ENCODE data around the gene CNIH3. TPM values are rescaled to one million over a fixed set of nuclear protein-coding genes. Genes with fewer than 3 reads are reported as not detected.

Gene CNIH3
- total RNA-seq, 1 experiment from 2014 or later: 4.2 TPM

DNA sequence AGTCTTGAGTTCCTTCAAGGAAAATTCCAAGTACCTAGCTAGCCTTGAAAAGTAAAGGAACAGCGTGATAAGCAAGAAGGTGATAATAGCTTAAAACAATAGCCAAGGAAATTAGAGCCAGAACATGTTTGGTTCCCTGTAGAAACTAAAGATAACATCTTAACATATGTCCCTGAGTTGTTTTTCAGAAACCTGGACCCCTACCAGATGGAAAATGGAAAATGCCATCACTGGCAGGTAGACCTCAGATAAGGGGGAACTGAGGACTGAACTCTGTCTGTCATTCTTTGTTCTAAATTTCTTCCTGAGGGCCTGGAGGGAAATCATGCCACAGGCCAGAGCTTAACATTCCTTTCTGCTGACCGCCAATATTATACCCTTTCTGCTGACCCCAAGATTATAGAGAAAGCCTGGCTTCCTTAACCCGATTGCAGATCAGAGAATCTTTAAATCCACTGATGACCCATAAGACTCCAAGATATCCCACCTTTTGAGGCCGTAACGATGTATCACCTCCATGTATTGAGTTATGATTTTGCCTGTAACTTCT lies 23.4 kb downstream of the CNIH3 start:
- no peak overlapping the region for H2BK12ac ChIP-seq (ENCODE audit: insufficient read length, low read depth, low read length)
- H3K36me3 Mint-ChIP-seq (ENCODE audit: insufficient read depth in 1 of 3, low read depth in 3 of 3): no peaks in the 10 kb centered on the region
- no peak overlapping the region for H3K18ac ChIP-seq (ENCODE audit: insufficient read length, low read depth, low read length)
- H3K4me3 Mint-ChIP-seq: no peak overlapping the region
- H3K9me3 ChIP-seq (ENCODE audit: control insufficient read depth, low read depth, low read length): no peaks in the 10 kb centered on the region
- H3K4me1 Mint-ChIP-seq: peaks cover 26 to 31% of the 10 kb centered on the region in 2 experiments
- no peak overlapping the region for H2BK20ac ChIP-seq (ENCODE audit: low read depth, low read length, poor library complexity, severe bottlenecking)
- H3K27me3 Mint-ChIP-seq (ENCODE audit: low read depth): peaks cover 5% of the 10 kb centered on the region; the same call in 1 of the 2 replicates
- no peak overlapping the region for H2AFZ ChIP-seq (ENCODE audit: low read length)
- H2BK5ac ChIP-seq (ENCODE audit: insufficient read length, low read length): no peak overlapping the region
- H2AK5ac ChIP-seq (ENCODE audit: insufficient read length, low read length): no peak overlapping the region
- no CpG with 5 or more reads among the region's 5 CpGs for WGBS (ENCODE audit: extremely low coverage, insufficient read length, low lambda C conversion rate)
- H3K4ac ChIP-seq (ENCODE audit: low read depth, low read length): no peak overlapping the region
- no peaks in the 10 kb centered on the region for H3K9me3 Mint-ChIP-seq
- H2BK15ac ChIP-seq (ENCODE audit: low read depth, low read length): no peak overlapping the region
- TF ChIP-seq CTCF (conservative IDR thresholded peaks at IDR 0.05): no peak
- no peaks in the 10 kb centered on the region for H4K20me1 ChIP-seq (ENCODE audit: control insufficient read depth, insufficient read depth, insufficient read length)
- H3T11ph ChIP-seq (ENCODE audit: low read length): no peak overlapping the region
- no peaks in the 10 kb centered on the region for H3K27me3 ChIP-seq (ENCODE audit: insufficient read depth, low read length)
- H3K79me1 ChIP-seq (ENCODE audit: insufficient read depth, low read depth, low read length, poor library complexity, severe bottlenecking): no peaks in the 10 kb centered on the region
- H3K4me1 ChIP-seq (ENCODE audit: insufficient read depth, low read length): no peaks in the 10 kb centered on the region
- no peak overlapping the region for H4K8ac ChIP-seq (replicated peaks; ENCODE audit: insufficient read length, low read depth, low read length)
- H3K27ac ChIP-seq (ENCODE audit: insufficient read length, low read depth, low read length): no peak overlapping the region
- no peak overlapping the region for H4K5ac ChIP-seq (ENCODE audit: insufficient read length, low read depth, low read length)
- H3K14ac ChIP-seq (ENCODE audit: insufficient read depth, low read length): no peak overlapping the region
- H3K9ac ChIP-seq (ENCODE audit: extremely low read depth, insufficient read length, low read length): no peak overlapping the region
- no peak overlapping the region for H3K23ac ChIP-seq (ENCODE audit: insufficient read length, low read depth, low read length)
- no peak overlapping the region for H2BK120ac ChIP-seq (ENCODE audit: low read depth, low read length, poor library complexity, severe bottlenecking)
- H3K4me2 ChIP-seq (ENCODE audit: insufficient read depth, insufficient read length, low read length): no peak overlapping the region
- H3K27ac Mint-ChIP-seq: no peak overlapping the region
- H3K23me2 ChIP-seq (ENCODE audit: insufficient read length, low read depth, low read length, poor library complexity, severe bottlenecking): no peaks in the 10 kb centered on the region
- no peak overlapping the region for H4K91ac ChIP-seq (ENCODE audit: insufficient read length, low read depth, low read length)
- no peak overlapping the region for H3K56ac ChIP-seq (ENCODE audit: insufficient read length, low read depth, low read length)
- no peak for DNase-seq
- no peaks in the 10 kb centered on the region for H3K79me2 ChIP-seq (ENCODE audit: insufficient read depth, low read length)
